Neural progenitor cell (in vitro differentiated cells): ENCODE measurements around the gene NEK1. TPM values are rescaled to one million over a fixed set of nuclear protein-coding genes. Genes with fewer than 3 reads are reported as not detected.

ENCODE experiments used
- DNase-seq: peaks from one replicate; pipeline ENCODE4 v3.0.0-alpha.2; 2016; ENCODE audit warnings: low spot score
- H2AFZ ChIP-seq: fragments of 200-600 bp; sonication (generic); replicated peaks from 2 replicates; pipeline ENCODE4 v1.6.1; 2016; ENCODE audit warnings: antibody characterized with exemption
- H3F3A ChIP-seq: fragments of 200-600 bp; sonication (generic); 2 replicates; pipeline ENCODE4 v1.6.1; 2016; ENCODE audit warnings: antibody characterized with exemption, low read depth
- H3K27ac ChIP-seq: fragments of 200-600 bp; sonication (generic); 2 replicates; pipeline ENCODE4 v1.5.1; 2016; ENCODE audit warnings: mild to moderate bottlenecking
- H3K27me3 ChIP-seq: fragments of 200-600 bp; sonication (generic); 2 replicates; pipeline ENCODE4 v1.6.1; 2016; ENCODE audit warnings: mild to moderate bottlenecking, moderate library complexity
- H3K36me3 ChIP-seq: fragments of 200-600 bp; sonication (generic); 2 replicates; pipeline ENCODE4 v1.5.1; 2016
- H3K4me1 ChIP-seq: fragments of 200-600 bp; sonication (generic); 2 replicates; pipeline ENCODE4 v1.6.1; 2016; ENCODE audit warnings: mixed run types
- H3K4me2 ChIP-seq: fragments of 200-600 bp; sonication (generic); 2 replicates; pipeline ENCODE4 v1.6.1; 2016
- H3K4me3 ChIP-seq: fragments of 200-600 bp; sonication (generic); 2 replicates; pipeline ENCODE4 v1.5.1; 2016
- H3K79me2 ChIP-seq: fragments of 200-600 bp; sonication (generic); 2 replicates; pipeline ENCODE4 v1.6.1; 2016; ENCODE audit warnings: low read depth
- H3K9ac ChIP-seq: fragments of 200-600 bp; sonication (generic); 2 replicates; pipeline ENCODE4 v1.6.1; 2016
- H3K9me3 ChIP-seq: fragments of 200-600 bp; sonication (generic); 2 replicates; pipeline ENCODE4 v1.5.1; 2016; ENCODE audit warnings: low read depth
- H4K20me1 ChIP-seq: fragments of 200-600 bp; sonication (generic); 2 replicates; pipeline ENCODE4 v1.6.1; 2016; ENCODE audit warnings: low read depth
- H3K27ac Mint-ChIP-seq: 3 replicates; pipeline ENCODE4 v1.8.0; 2021; ENCODE audit warnings: mixed read lengths
- H3K27me3 Mint-ChIP-seq: 2 replicates; pipeline ENCODE4 v1.8.0; 2022; ENCODE audit warnings: low read depth, mild to moderate bottlenecking, inconsistent platforms, moderate library complexity, mixed read lengths; ENCODE audit not compliant: insufficient read depth
- H3K36me3 Mint-ChIP-seq: 3 replicates; pipeline ENCODE4 v1.8.0; 2021; ENCODE audit warnings: mixed read lengths
- H3K4me1 Mint-ChIP-seq: 3 replicates; pipeline ENCODE4 v1.8.0; 2021; ENCODE audit warnings: mixed read lengths
- H3K4me3 Mint-ChIP-seq: 3 replicates; pipeline ENCODE4 v1.8.0; 2021; ENCODE audit warnings: mild to moderate bottlenecking, moderate library complexity, mixed read lengths
- H3K9me3 Mint-ChIP-seq: 3 replicates; pipeline ENCODE4 v1.8.0; 2020; ENCODE audit warnings: mixed read lengths
- CTCF ChIP-seq: fragments of 200-600 bp; sonication (generic); IDR thresholded peaks from 2 replicates; pipeline ENCODE4 v1.5.1; 2017; ENCODE audit warnings: antibody characterized with exemption, mild to moderate bottlenecking
- EZH2 ChIP-seq: fragments of 200-600 bp; sonication (generic); IDR thresholded peaks from 2 replicates; pipeline ENCODE4 v1.6.1; 2017; ENCODE audit warnings: antibody characterized with exemption, mild to moderate bottlenecking, moderate library complexity
- EZH2phosphoT487 ChIP-seq: fragments of 200-600 bp; sonication (generic); IDR thresholded peaks from 2 replicates; pipeline ENCODE4 v1.6.1; 2017; ENCODE audit warnings: antibody characterized with exemption
- total RNA-seq: library from RNA; depleted of rRNA; stranded (reverse); fragments of >200 nt; gene quantifications from 2 replicates; pipeline ENCODE4 v1.2.3, GENCODE V29; 2015; ENCODE audit warnings: low replicate concordance

The NEK1 gene
- total RNA-seq, 1 donor from 2014 or later, result 12.1 TPM

GRCh38 chr4:169367826-169368225 is 244.6 kb downstream of the NEK1 start:
- TF ChIP-seq EZH2, result no peak
- TF ChIP-seq CTCF, result no peak
- no peak for TF ChIP-seq EZH2phosphoT487
- Mint-ChIP-seq H3K36me3 (no peaks in the 10 kb centered on the region), H3K27ac (no peak overlapping the region), H3K27me3 (no peaks in the 10 kb centered on the region), H3K9me3 (peaks cover 4% of the 10 kb centered on the region), H3K4me1 (no peaks in the 10 kb centered on the region), H3K4me3 (no peak overlapping the region)
- Histone ChIP-seq H3K4me3 (no peak overlapping the region), H3K27me3 (no peaks in the 10 kb centered on the region), H3K9me3 (no peaks in the 10 kb centered on the region), H3K27ac (no peak overlapping the region), H3K4me2 (no peak overlapping the region), H3K4me1 (no peaks in the 10 kb centered on the region), H4K20me1 (no peaks in the 10 kb centered on the region), H3F3A (no peaks in the 10 kb centered on the region), H3K79me2 (no peaks in the 10 kb centered on the region), H2AFZ (no peak overlapping the region), H3K36me3 (no peaks in the 10 kb centered on the region), H3K9ac (no peak overlapping the region)
- DNase-seq, result no peak

GRCh38 chr4:169366821-169367220 is 245.6 kb downstream of the NEK1 start:
- no peak overlapping the region for H2AFZ ChIP-seq
- no peak overlapping the region for H3K27ac ChIP-seq
- no peaks in the 10 kb centered on the region for H3K27me3 ChIP-seq
- Mint-ChIP-seq H3K36me3 (no peaks in the 10 kb centered on the region), H3K27ac (no peak overlapping the region), H3K4me1 (no peaks in the 10 kb centered on the region), H3K9me3 (peaks cover 4% of the 10 kb centered on the region), H3K27me3 (no peaks in the 10 kb centered on the region), H3K4me3 (no peak overlapping the region)
- H3K4me1 ChIP-seq, result no peaks in the 10 kb centered on the region
- H3K36me3 ChIP-seq, result no peaks in the 10 kb centered on the region
- DNase-seq, result no peak
- H3K4me3 ChIP-seq, result no peak overlapping the region
- no peak overlapping the region for H3K4me2 ChIP-seq
- H3K9ac ChIP-seq, result no peak overlapping the region
- TF ChIP-seq EZH2phosphoT487 (no peak), CTCF (no peak), EZH2 (no peak)
- H4K20me1 ChIP-seq, result no peaks in the 10 kb centered on the region
- H3K79me2 ChIP-seq, result no peaks in the 10 kb centered on the region
- no peaks in the 10 kb centered on the region for H3F3A ChIP-seq
- no peaks in the 10 kb centered on the region for H3K9me3 ChIP-seq

DNA sequence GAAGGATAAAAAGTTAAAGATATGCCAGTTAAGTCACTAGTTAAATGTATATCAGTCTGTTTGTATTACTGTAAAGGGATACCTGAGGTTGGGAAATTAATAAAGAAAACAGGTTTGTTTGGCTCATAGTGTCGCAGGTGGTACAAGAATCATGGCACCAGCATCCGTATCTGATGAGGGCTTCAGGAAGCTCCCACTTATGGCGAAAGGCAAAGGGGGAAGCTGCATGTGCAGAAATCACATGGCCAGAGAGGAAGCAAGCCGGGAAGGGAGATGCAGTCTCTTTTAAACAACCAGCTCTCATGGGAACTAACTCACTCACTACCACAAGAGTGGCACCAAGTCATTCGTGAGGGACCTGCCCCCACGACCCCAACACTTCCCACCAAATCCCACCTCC is 249.8 kb downstream of the NEK1 start:
- Histone ChIP-seq H3K9ac (no peak overlapping the region), H3K4me2 (no peak overlapping the region), H3K9me3 (no peaks in the 10 kb centered on the region), H3K36me3 (no peaks in the 10 kb centered on the region), H3K79me2 (no peaks in the 10 kb centered on the region), H2AFZ (no peak overlapping the region), H3F3A (no peaks in the 10 kb centered on the region), H3K27ac (no peak overlapping the region), H3K4me1 (peaks cover 4% of the 10 kb centered on the region), H3K27me3 (no peaks in the 10 kb centered on the region), H4K20me1 (no peaks in the 10 kb centered on the region), H3K4me3 (no peak overlapping the region)
- TF ChIP-seq CTCF, result no peak
- Mint-ChIP-seq H3K9me3 (peaks cover 8% of the 10 kb centered on the region), H3K36me3 (no peaks in the 10 kb centered on the region), H3K4me1 (no peaks in the 10 kb centered on the region), H3K4me3 (no peak overlapping the region), H3K27me3 (no peaks in the 10 kb centered on the region), H3K27ac (no peak overlapping the region)
- DNase-seq, result no peak

DNA sequence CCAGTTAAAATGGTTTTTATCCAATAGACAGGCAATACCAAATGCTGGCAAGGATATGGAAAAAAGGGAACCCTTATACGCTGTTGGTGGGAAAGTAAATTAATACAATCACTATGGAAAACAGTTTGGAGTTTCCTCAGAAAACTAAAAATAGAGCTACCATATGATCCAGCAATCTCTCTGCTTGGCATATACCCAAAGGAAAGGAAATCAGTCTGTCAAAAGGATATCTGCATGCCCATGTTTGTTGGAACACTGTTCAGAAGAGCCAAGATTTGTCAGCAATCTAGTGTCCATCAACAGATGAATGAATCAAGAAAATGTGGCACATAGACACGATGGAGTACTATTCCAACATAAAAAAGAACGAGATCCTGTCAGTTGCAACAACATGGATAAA is 250.6 kb downstream of the NEK1 start:
- Histone ChIP-seq H3K27me3 (no peaks in the 10 kb centered on the region), H3K9ac (no peak overlapping the region), H2AFZ (no peak overlapping the region), H3K4me3 (no peak overlapping the region), H3K4me1 (peaks cover 4% of the 10 kb centered on the region), H3K27ac (no peak overlapping the region), H3K9me3 (no peaks in the 10 kb centered on the region), H4K20me1 (no peaks in the 10 kb centered on the region), H3K79me2 (no peaks in the 10 kb centered on the region), H3K36me3 (no peaks in the 10 kb centered on the region), H3F3A (no peaks in the 10 kb centered on the region), H3K4me2 (no peak overlapping the region)
- H3K4me1 Mint-ChIP-seq, result no peaks in the 10 kb centered on the region
- H3K27ac Mint-ChIP-seq, result no peak overlapping the region
- H3K36me3 Mint-ChIP-seq, result no peaks in the 10 kb centered on the region
- TF ChIP-seq EZH2 (no peak), CTCF (no peak), EZH2phosphoT487 (no peak)
- no peak overlapping the region for H3K4me3 Mint-ChIP-seq
- no peaks in the 10 kb centered on the region for H3K27me3 Mint-ChIP-seq
- peaks cover 7% of the 10 kb centered on the region for H3K9me3 Mint-ChIP-seq
- no peak for DNase-seq
